ENCODE data around the gene ZNF652.
"Not testable (repeated sequence)": the region's sequence is repeated elsewhere in the genome, so short reads cannot be mapped to it uniquely, and the experiment has no call there.

The ZNF652 gene

GRCh38 chr17:49384951-49385350, 22.9 kb upstream of the ZNF652 start:
- DNase-seq: no peak

- no peak for DNase-seq
Observed at GRCh38 chr17:49383060-49383459, 21.0 kb upstream of the ZNF652 start.

GRCh38 chr17:49382556-49382955, 20.5 kb upstream of the ZNF652 start:
- no peak for DNase-seq

GRCh38 chr17:49381793-49382192, 19.7 kb upstream of the ZNF652 start:
- no peak for DNase-seq

- DNase-seq: no peak
Observed at GRCh38 chr17:49381033-49381432, 19.0 kb upstream of the ZNF652 start.

GRCh38 chr17:49379926-49380325, 17.9 kb upstream of the ZNF652 start:
- DNase-seq: no peak

- DNase-seq: no peak
Observed at GRCh38 chr17:49378311-49378710, 16.3 kb upstream of the ZNF652 start.

GRCh38 chr17:49375544-49375943, 13.5 kb upstream of the ZNF652 start:
- no peak for DNase-seq

GRCh38 chr17:49373115-49373514, 11.1 kb upstream of the ZNF652 start:
- DNase-seq: no peak

- no peak for DNase-seq
Observed at GRCh38 chr17:49372425-49372824, 10.4 kb upstream of the ZNF652 start.

GRCh38 chr17:49370971-49371834, 9.2 kb upstream of the ZNF652 start:
- DNase-seq: no peak

GRCh38 chr17:49369760-49370159, 7.7 kb upstream of the ZNF652 start:
- no peak for DNase-seq

GRCh38 chr17:49369089-49369488, 7.0 kb upstream of the ZNF652 start:
- no peak for DNase-seq

GRCh38 chr17:49365667-49366066, 3.6 kb upstream of the ZNF652 start:
- DNase-seq: peak; percentile 15 to 60

- DNase-seq: not testable (repeated sequence)
Observed at GRCh38 chr17:49365126-49365525, 3.1 kb upstream of the ZNF652 start.

- DNase-seq: no peak
Observed at GRCh38 chr17:49364119-49364518, 2.1 kb upstream of the ZNF652 start.

- no peak for DNase-seq
Observed at GRCh38 chr17:49363251-49363650, 1.2 kb upstream of the ZNF652 start.

GRCh38 chr17:49362723-49363117, 670 bp upstream of the ZNF652 start:
- DNase-seq: no peak

- peak; percentile 9 to 30 for DNase-seq
Observed at GRCh38 chr17:49361129-49361901, 735 bp downstream of the ZNF652 start.

GRCh38 chr17:49360796-49361128, 1.3 kb downstream of the ZNF652 start:
- DNase-seq: no peak

- no peak for DNase-seq
Observed at GRCh38 chr17:49359990-49360795, 1.9 kb downstream of the ZNF652 start.

GRCh38 chr17:49358641-49359247, 3.3 kb downstream of the ZNF652 start:
- no peak for DNase-seq

- no peak for DNase-seq
Observed at GRCh38 chr17:49357516-49357915, 4.5 kb downstream of the ZNF652 start.
